ENCODE data around the gene NOTUM.
"Not testable (repeated sequence)": the region's sequence is repeated elsewhere in the genome, so short reads cannot be mapped to it uniquely, and the experiment has no call there.

The NOTUM gene

DNA sequence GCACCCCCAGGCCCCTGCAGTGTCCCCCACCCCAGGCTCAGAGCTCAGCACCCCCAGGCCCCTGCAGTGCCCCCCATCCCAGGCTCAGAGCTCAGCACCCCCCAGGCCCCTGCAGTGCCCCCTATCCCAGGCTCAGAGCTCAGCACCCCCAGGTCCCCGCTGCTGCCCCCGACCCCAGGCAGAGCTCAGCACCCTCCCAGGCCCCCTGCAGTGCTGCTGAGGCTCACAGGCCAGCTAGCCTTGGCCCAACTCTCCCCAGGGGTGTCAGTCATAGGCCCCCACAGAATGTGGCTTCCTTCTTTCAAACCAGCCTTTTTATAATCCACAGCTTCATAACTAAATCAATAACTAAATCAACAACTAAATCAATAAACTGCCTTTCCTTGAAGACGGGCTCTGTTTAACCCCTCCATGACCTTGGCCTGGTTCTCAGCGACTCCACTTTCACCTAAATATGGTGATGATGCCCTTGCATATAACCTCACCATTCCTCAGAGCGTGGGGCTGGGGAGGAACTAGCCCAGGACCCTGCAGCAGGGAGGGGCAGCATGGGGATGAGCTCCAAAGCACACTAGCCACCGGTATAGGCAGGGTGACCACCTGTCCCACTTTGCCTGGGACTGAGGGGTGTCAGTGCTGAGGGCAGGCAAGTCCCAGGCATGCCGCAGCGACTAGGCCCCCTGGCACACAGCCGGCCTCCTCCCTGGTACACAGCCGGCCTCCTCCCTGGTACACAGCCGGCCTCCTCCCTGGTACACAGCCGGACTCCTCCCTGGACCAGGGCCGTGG is 5.0 kb downstream of the NOTUM start:
- H3K4me1 ChIP-seq (ENCODE audit: control insufficient read depth, insufficient read depth, low read length, poor library complexity, severe bottlenecking), result peaks cover 18% of the 10 kb centered on the region
- H3K36me3 ChIP-seq (ENCODE audit: control insufficient read depth, insufficient read depth, low read length), result no peaks in the 10 kb centered on the region
- H3K9me3 ChIP-seq (ENCODE audit: control insufficient read depth, low read length), result no peaks in the 10 kb centered on the region
- H3K27ac ChIP-seq (ENCODE audit: insufficient read depth, low read length, poor library complexity, severe bottlenecking), result no peak overlapping the region
- no peak overlapping the region for H3K4me3 ChIP-seq (ENCODE audit: insufficient read depth, low read depth, low read length, poor library complexity, severe bottlenecking)
- peaks cover 23% of the 10 kb centered on the region for H3K27me3 ChIP-seq (replicated peaks; ENCODE audit: control insufficient read depth, insufficient read depth, low read length, poor library complexity, severe bottlenecking)
- no peak for DNase-seq

GRCh38 chr17:81955058-81955681 is 5.8 kb downstream of the NOTUM start:
- no peak for DNase-seq
- H3K9me3 ChIP-seq (ENCODE audit: control insufficient read depth, low read length), result no peaks in the 10 kb centered on the region
- no peak overlapping the region for H3K27ac ChIP-seq (ENCODE audit: insufficient read depth, low read length, poor library complexity, severe bottlenecking)
- H3K4me3 ChIP-seq (ENCODE audit: insufficient read depth, low read depth, low read length, poor library complexity, severe bottlenecking), result no peak overlapping the region
- H3K36me3 ChIP-seq (ENCODE audit: control insufficient read depth, insufficient read depth, low read length), result no peaks in the 10 kb centered on the region
- H3K27me3 ChIP-seq (replicated peaks; ENCODE audit: control insufficient read depth, insufficient read depth, low read length, poor library complexity, severe bottlenecking), result peaks cover 17% of the 10 kb centered on the region
- peaks cover 13% of the 10 kb centered on the region for H3K4me1 ChIP-seq (ENCODE audit: control insufficient read depth, insufficient read depth, low read length, poor library complexity, severe bottlenecking)

GRCh38 chr17:81954131-81955057 is 6.6 kb downstream of the NOTUM start:
- Histone ChIP-seq H3K27ac (ENCODE audit: insufficient read depth, low read length, poor library complexity, severe bottlenecking) (no peak overlapping the region), H3K9me3 (ENCODE audit: control insufficient read depth, low read length) (no peaks in the 10 kb centered on the region), H3K36me3 (ENCODE audit: control insufficient read depth, insufficient read depth, low read length) (no peaks in the 10 kb centered on the region), H3K27me3 (replicated peaks; ENCODE audit: control insufficient read depth, insufficient read depth, low read length, poor library complexity, severe bottlenecking) (peaks cover 12% of the 10 kb centered on the region), H3K4me3 (ENCODE audit: insufficient read depth, low read depth, low read length, poor library complexity, severe bottlenecking) (no peak overlapping the region), H3K4me1 (ENCODE audit: control insufficient read depth, insufficient read depth, low read length, poor library complexity, severe bottlenecking) (peaks cover 8% of the 10 kb centered on the region)
- DNase-seq, result no peak

DNA sequence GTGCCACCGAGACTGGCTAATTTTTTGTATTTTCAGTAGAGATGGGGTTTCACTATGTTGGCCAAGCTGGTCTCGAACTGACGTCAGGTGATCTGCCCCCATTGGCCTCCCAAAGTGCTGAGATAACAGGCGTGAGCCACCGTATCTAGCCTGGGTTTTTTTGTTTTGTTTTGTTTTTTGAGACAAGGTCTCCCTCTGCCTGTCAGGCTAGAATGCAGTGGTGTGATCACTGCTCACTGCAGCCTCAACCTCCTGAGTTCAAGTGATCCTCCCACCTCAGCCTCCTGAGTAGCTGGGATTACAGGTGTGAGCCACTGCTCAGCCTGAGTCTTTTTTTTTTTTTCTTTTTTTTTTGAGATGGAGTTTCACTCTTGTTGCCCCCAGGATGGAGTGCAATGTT is 7.5 kb downstream of the NOTUM start:
- not testable (repeated sequence) for H3K4me3 ChIP-seq (ENCODE audit: insufficient read depth, low read depth, low read length, poor library complexity, severe bottlenecking); H3K4me1 ChIP-seq (ENCODE audit: control insufficient read depth, insufficient read depth, low read length, poor library complexity, severe bottlenecking); DNase-seq; H3K36me3 ChIP-seq (ENCODE audit: control insufficient read depth, insufficient read depth, low read length); H3K27ac ChIP-seq (ENCODE audit: insufficient read depth, low read length, poor library complexity, severe bottlenecking); H3K27me3 ChIP-seq (replicated peaks; ENCODE audit: control insufficient read depth, insufficient read depth, low read length, poor library complexity, severe bottlenecking); H3K9me3 ChIP-seq (ENCODE audit: control insufficient read depth, low read length)

DNA sequence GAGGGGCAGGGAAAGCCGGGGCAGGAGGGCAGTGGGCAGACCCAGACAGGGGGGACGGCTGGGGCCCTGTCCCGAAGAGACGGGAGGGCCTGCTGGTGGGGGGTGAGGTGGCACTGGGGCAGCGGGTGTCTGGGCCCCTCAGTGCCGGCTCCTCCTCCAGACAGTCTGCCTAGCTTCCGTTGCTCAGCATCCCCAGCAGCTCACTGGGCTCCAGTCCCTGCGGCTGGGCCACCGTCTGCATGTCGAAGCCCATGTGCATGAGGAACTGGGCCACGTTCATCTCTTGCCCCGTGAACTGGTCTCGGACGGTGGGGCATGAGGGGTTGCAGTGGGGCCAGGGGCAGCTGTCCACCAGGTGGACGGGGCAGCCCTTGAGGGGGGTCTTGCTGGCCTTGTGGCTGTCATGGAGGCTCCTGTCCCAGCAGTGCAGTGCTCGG is 8.2 kb downstream of the NOTUM start:
- Histone ChIP-seq H3K4me3 (ENCODE audit: insufficient read depth, low read depth, low read length, poor library complexity, severe bottlenecking) (no peak overlapping the region), H3K4me1 (ENCODE audit: control insufficient read depth, insufficient read depth, low read length, poor library complexity, severe bottlenecking) (peaks cover 4% of the 10 kb centered on the region), H3K27me3 (replicated peaks; ENCODE audit: control insufficient read depth, insufficient read depth, low read length, poor library complexity, severe bottlenecking) (peaks cover 3% of the 10 kb centered on the region)

GRCh38 chr17:81951785-81952684 is 9.0 kb downstream of the NOTUM start:
- Histone ChIP-seq H3K27me3 (replicated peaks; ENCODE audit: control insufficient read depth, insufficient read depth, low read length, poor library complexity, severe bottlenecking) (no peaks in the 10 kb centered on the region), H3K36me3 (ENCODE audit: control insufficient read depth, insufficient read depth, low read length) (no peaks in the 10 kb centered on the region), H3K9me3 (ENCODE audit: control insufficient read depth, low read length) (no peaks in the 10 kb centered on the region), H3K4me1 (ENCODE audit: control insufficient read depth, insufficient read depth, low read length, poor library complexity, severe bottlenecking) (peaks cover 4% of the 10 kb centered on the region), H3K4me3 (ENCODE audit: insufficient read depth, low read depth, low read length, poor library complexity, severe bottlenecking) (no peak overlapping the region), H3K27ac (ENCODE audit: insufficient read depth, low read length, poor library complexity, severe bottlenecking) (no peak overlapping the region)
- DNase-seq, result no peak

More for the DNA sequence above, 8.2 kb downstream of the NOTUM start:
- H3K27ac ChIP-seq (ENCODE audit: insufficient read depth, low read length, poor library complexity, severe bottlenecking), result no peak overlapping the region
- DNase-seq, result no peak
- H3K9me3 ChIP-seq (ENCODE audit: control insufficient read depth, low read length), result no peaks in the 10 kb centered on the region
- no peaks in the 10 kb centered on the region for H3K36me3 ChIP-seq (ENCODE audit: control insufficient read depth, insufficient read depth, low read length)

- Histone ChIP-seq H3K27ac (ENCODE audit: insufficient read depth, low read length, poor library complexity, severe bottlenecking) (no peak overlapping the region), H3K4me3 (ENCODE audit: insufficient read depth, low read depth, low read length, poor library complexity, severe bottlenecking) (no peak overlapping the region), H3K27me3 (replicated peaks; ENCODE audit: control insufficient read depth, insufficient read depth, low read length, poor library complexity, severe bottlenecking) (no peaks in the 10 kb centered on the region), H3K4me1 (ENCODE audit: control insufficient read depth, insufficient read depth, low read length, poor library complexity, severe bottlenecking) (peaks cover 4% of the 10 kb centered on the region), H3K36me3 (ENCODE audit: control insufficient read depth, insufficient read depth, low read length) (no peaks in the 10 kb centered on the region), H3K9me3 (ENCODE audit: control insufficient read depth, low read length) (no peaks in the 10 kb centered on the region)
- DNase-seq, result no peak
These were observed 10.5 kb downstream of the NOTUM start for GRCh38 chr17:81950501-81950900.

- no peak overlapping the region for H3K27ac ChIP-seq (ENCODE audit: insufficient read depth, low read length, poor library complexity, severe bottlenecking)
- no peaks in the 10 kb centered on the region for H3K27me3 ChIP-seq (replicated peaks; ENCODE audit: control insufficient read depth, insufficient read depth, low read length, poor library complexity, severe bottlenecking)
- no peaks in the 10 kb centered on the region for H3K9me3 ChIP-seq (ENCODE audit: control insufficient read depth, low read length)
- H3K4me3 ChIP-seq (ENCODE audit: insufficient read depth, low read depth, low read length, poor library complexity, severe bottlenecking), result no peak overlapping the region
- peaks cover 4% of the 10 kb centered on the region for H3K4me1 ChIP-seq (ENCODE audit: control insufficient read depth, insufficient read depth, low read length, poor library complexity, severe bottlenecking)
- DNase-seq, result no peak
- H3K36me3 ChIP-seq (ENCODE audit: control insufficient read depth, insufficient read depth, low read length), result no peaks in the 10 kb centered on the region
These were observed 12.2 kb downstream of the NOTUM start for GRCh38 chr17:81948635-81949378.

- Histone ChIP-seq H3K27ac (ENCODE audit: insufficient read depth, low read length, poor library complexity, severe bottlenecking) (no peak within 1 kb of the TSS), H3K27me3 (replicated peaks; ENCODE audit: control insufficient read depth, insufficient read depth, low read length, poor library complexity, severe bottlenecking) (peaks cover 2% of the 10 kb centered on the region), H3K9me3 (ENCODE audit: control insufficient read depth, low read length) (no peaks in the 10 kb centered on the region), H3K36me3 (ENCODE audit: control insufficient read depth, insufficient read depth, low read length) (no peaks in the 10 kb centered on the region), H3K4me3 (ENCODE audit: insufficient read depth, low read depth, low read length, poor library complexity, severe bottlenecking) (no peak within 1 kb of the TSS), H3K4me1 (ENCODE audit: control insufficient read depth, insufficient read depth, low read length, poor library complexity, severe bottlenecking) (no peaks in the 10 kb centered on the region)
- no peak for DNase-seq
These were observed 13.8 kb downstream of the NOTUM start, which contains the start of gene MYADML2 for GRCh38 chr17:81947189-81947588. Gene MYADML2 (minus strand): TSS chr17:81947233. CDS start chr17:81941741, 5,492 bp downstream.
